OCI-LY3 (cell line): ENCODE results near the gene NOP56.
A peak's percentile ranks its signal among the peaks of the same experiment; 100 is the strongest.

Source experiments
- H2AFZ ChIP-seq: fragments of 200-600, 300-600 bp; shearing (Covaris generic); 2 replicates; pipeline ENCODE4 v1.6.0; 2014; ENCODE audit warnings: antibody characterized with exemption, low read depth, low read length
- H3K27ac ChIP-seq: fragments of 200-600, 300-600 bp; sonication (generic); 2 replicates; pipeline ENCODE4 v1.5.1; 2014; ENCODE audit warnings: mild to moderate bottlenecking, low read length, moderate library complexity, mixed read lengths
- H3K27me3 ChIP-seq: fragments of 200-600, 300-600 bp; sonication (generic); 2 replicates; pipeline ENCODE4 v1.6.1; 2014; ENCODE audit warnings: low read depth, low read length, mixed read lengths
- H3K36me3 ChIP-seq: fragments of 200-600, 300-600 bp; sonication (generic); replicated peaks from 2 replicates; pipeline ENCODE3; 2014; ENCODE audit warnings: low read depth, low read length, mixed read lengths
- H3K4me1 ChIP-seq: fragments of 300-600, 200-600 bp; sonication (generic); 2 replicates; pipeline ENCODE4 v1.6.1; 2014; ENCODE audit warnings: low read length, mixed read lengths
- H3K4me2 ChIP-seq: fragments of 200-600, 300-600 bp; sonication (generic); 2 replicates; pipeline ENCODE4 v1.6.1; 2014; ENCODE audit warnings: low read length, mixed read lengths
- H3K4me3 ChIP-seq: fragments of 300-600, 200-600 bp; sonication (generic); 2 replicates; pipeline ENCODE4 v1.5.1; 2014; ENCODE audit warnings: antibody characterized with exemption, mild to moderate bottlenecking, low read length, moderate library complexity
- H3K79me2 ChIP-seq: fragments of 300-600, 200-600 bp; shearing (Covaris generic); 2 replicates; pipeline ENCODE4 v1.6.1; 2014; ENCODE audit warnings: mild to moderate bottlenecking, low read length, mixed read lengths
- H3K9ac ChIP-seq: fragments of 300-600, 200-600 bp; shearing (Covaris generic); 2 replicates; pipeline ENCODE4 v1.6.0; 2014; ENCODE audit warnings: mild to moderate bottlenecking, low read length, moderate library complexity
- H3K9me3 ChIP-seq: fragments of 200-600, 300-600 bp; shearing (Covaris generic); 2 replicates; pipeline ENCODE4 v1.6.1; 2014; ENCODE audit warnings: low read length, mixed read lengths; ENCODE audit not compliant: insufficient read depth
- H4K20me1 ChIP-seq: fragments of 200-600, 300-600 bp; sonication (generic); 2 replicates; pipeline ENCODE4 v1.6.1; 2016; ENCODE audit warnings: low read length, mixed read lengths; ENCODE audit not compliant: insufficient read depth
- CTCF ChIP-seq: fragments of 200-600, 300-600 bp; sonication (generic); IDR thresholded peaks from 2 replicates; pipeline ENCODE4 v1.5.1; 2014; ENCODE audit warnings: antibody characterized with exemption, low read length, low read depth
- EZH2phosphoT487 ChIP-seq: fragments of 200-600 bp; shearing (Covaris generic); IDR thresholded peaks from 2 replicates; pipeline ENCODE4 v1.6.1; 2018; ENCODE audit warnings: antibody characterized with exemption, mixed run types, low read depth

Gene NOP56

GRCh38 chr20:2651772-2652723, at the start of gene NOP56:
Gene NOP56, plus strand, starts transcription at chr20:2652632. Its CDS starts 29 bp downstream, at chr20:2652661.
- H3K36me3 ChIP-seq = peaks cover 49% of the 10 kb centered on the region
- H3K27ac ChIP-seq = peak within 1 kb of the TSS; percentile 82

GRCh38 chr20:2602746-2603145, 49.7 kb upstream of the NOP56 start:
- H3K4me3 ChIP-seq = no peak overlapping the region
- H3K4me2 ChIP-seq = no peak overlapping the region
- no peak overlapping the region for H3K9ac ChIP-seq
- H3K79me2 ChIP-seq = no peaks in the 10 kb centered on the region
- no peak overlapping the region for H2AFZ ChIP-seq
- H3K27me3 ChIP-seq = 0 out of 2 replicates have a peak, but pooled peaks cover 6% of the 10 kb centered on the region
- no peaks in the 10 kb centered on the region for H4K20me1 ChIP-seq
- no peak for TF ChIP-seq EZH2phosphoT487
- TF ChIP-seq CTCF = no peak
- H3K9me3 ChIP-seq = peaks cover 9% of the 10 kb centered on the region; the same call in 1 of the 2 replicates
- no peaks in the 10 kb centered on the region for H3K4me1 ChIP-seq
- H3K27ac ChIP-seq = no peak overlapping the region
- H3K36me3 ChIP-seq = no peaks in the 10 kb centered on the region

More at GRCh38 chr20:2651772-2652723, at the start of gene NOP56:
- Histone ChIP-seq H2AFZ (no peak within 1 kb of the TSS; the same call in 1 of the 2 replicates), H4K20me1 (peaks cover 40% of the 10 kb centered on the region), H3K4me2 (peak within 1 kb of the TSS; percentile 95), H3K27me3 (no peaks in the 10 kb centered on the region), H3K4me1 (peaks cover 16% of the 10 kb centered on the region), H3K9ac (peak within 1 kb of the TSS; percentile 92), H3K4me3 (peak within 1 kb of the TSS; percentile 96), H3K79me2 (peaks cover 77% of the 10 kb centered on the region), H3K9me3 (no peaks in the 10 kb centered on the region)
- TF ChIP-seq CTCF (no peak), EZH2phosphoT487 (no peak)

- H2AFZ ChIP-seq = no peak overlapping the region
- peaks cover 5% of the 10 kb centered on the region; the same call in 1 of the 2 replicates for H3K27me3 ChIP-seq
- H3K9me3 ChIP-seq = peaks cover 9% of the 10 kb centered on the region; the same call in 1 of the 2 replicates
- no peak overlapping the region for H3K27ac ChIP-seq
- no peaks in the 10 kb centered on the region for H3K79me2 ChIP-seq
- TF ChIP-seq EZH2phosphoT487 (no peak), CTCF (no peak)
- H3K4me1 ChIP-seq = no peaks in the 10 kb centered on the region
- H4K20me1 ChIP-seq = no peaks in the 10 kb centered on the region
- H3K4me2 ChIP-seq = no peak overlapping the region
- no peak overlapping the region for H3K4me3 ChIP-seq
- no peaks in the 10 kb centered on the region for H3K36me3 ChIP-seq
- no peak overlapping the region for H3K9ac ChIP-seq
These were observed 48.5 kb upstream of the NOP56 start for GRCh38 chr20:2603816-2604505.

- Histone ChIP-seq H3K27me3 (peaks cover 8% of the 10 kb centered on the region; the same call in 1 of the 2 replicates), H3K9me3 (peaks cover 9% of the 10 kb centered on the region; the same call in 1 of the 2 replicates)
- TF ChIP-seq CTCF (no peak), EZH2phosphoT487 (no peak)
These were observed 48.0 kb upstream of the NOP56 start for GRCh38 chr20:2604506-2604835.

More at GRCh38 chr20:2604506-2604835, 48.0 kb upstream of the NOP56 start:
- no peaks in the 10 kb centered on the region for H3K4me1 ChIP-seq
- no peak overlapping the region for H3K9ac ChIP-seq
- H2AFZ ChIP-seq = no peak overlapping the region
- H4K20me1 ChIP-seq = no peaks in the 10 kb centered on the region
- H3K4me2 ChIP-seq = no peak overlapping the region
- H3K4me3 ChIP-seq = no peak overlapping the region
- no peak overlapping the region for H3K27ac ChIP-seq
- H3K79me2 ChIP-seq = no peaks in the 10 kb centered on the region
- no peaks in the 10 kb centered on the region for H3K36me3 ChIP-seq
